ENCODE measurements around the gene TST. TPM values are rescaled to one million over a fixed set of nuclear protein-coding genes. Genes with fewer than 3 reads are reported as not detected.
"Not testable (repeated sequence)": the region's sequence is repeated elsewhere in the genome, so short reads cannot be mapped to it uniquely, and the experiment has no call there.

The TST gene
- total RNA-seq, 4 donors from 2014 or later, result 47.9 to 114 (median 62.5) TPM

DNA sequence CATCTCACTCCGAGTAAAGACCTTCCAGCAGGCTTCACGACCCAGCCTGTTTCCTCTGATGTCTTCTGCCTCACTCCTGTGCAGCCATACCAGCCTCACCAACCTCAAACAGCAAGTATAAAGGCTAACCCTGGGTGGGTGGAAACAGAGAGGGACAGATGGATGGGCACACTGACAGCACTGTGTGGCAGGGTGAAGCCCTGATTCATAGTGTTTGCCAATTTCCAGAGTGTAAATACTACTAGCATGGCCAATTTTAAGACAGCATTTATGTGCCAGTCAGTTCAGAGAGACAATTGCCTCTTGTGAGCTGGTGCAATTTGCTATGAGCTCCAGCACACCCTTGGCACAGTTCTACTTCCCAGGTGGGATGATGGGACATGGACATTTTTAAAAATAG, 21.5 kb downstream of the TST start:
- TF ChIP-seq, protein P1, sequence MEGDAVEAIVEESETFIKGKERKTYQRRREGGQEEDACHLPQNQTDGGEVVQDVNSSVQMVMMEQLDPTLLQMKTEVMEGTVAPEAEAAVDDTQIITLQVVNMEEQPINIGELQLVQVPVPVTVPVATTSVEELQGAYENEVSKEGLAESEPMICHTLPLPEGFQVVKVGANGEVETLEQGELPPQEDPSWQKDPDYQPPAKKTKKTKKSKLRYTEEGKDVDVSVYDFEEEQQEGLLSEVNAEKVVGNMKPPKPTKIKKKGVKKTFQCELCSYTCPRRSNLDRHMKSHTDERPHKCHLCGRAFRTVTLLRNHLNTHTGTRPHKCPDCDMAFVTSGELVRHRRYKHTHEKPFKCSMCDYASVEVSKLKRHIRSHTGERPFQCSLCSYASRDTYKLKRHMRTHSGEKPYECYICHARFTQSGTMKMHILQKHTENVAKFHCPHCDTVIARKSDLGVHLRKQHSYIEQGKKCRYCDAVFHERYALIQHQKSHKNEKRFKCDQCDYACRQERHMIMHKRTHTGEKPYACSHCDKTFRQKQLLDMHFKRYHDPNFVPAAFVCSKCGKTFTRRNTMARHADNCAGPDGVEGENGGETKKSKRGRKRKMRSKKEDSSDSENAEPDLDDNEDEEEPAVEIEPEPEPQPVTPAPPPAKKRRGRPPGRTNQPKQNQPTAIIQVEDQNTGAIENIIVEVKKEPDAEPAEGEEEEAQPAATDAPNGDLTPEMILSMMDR (IDR thresholded peaks at IDR 0.05), result no peak
- no peak for TF ChIP-seq POLR2A (IDR thresholded peaks at IDR 0.05)
- intact Hi-C loops (cut with DNase I; ENCODE audit: low total_unique reads), result no loop called here
- 74 to 80% methylated on average over 2 of the region's 2 CpGs for WGBS, 2 donors

DNA sequence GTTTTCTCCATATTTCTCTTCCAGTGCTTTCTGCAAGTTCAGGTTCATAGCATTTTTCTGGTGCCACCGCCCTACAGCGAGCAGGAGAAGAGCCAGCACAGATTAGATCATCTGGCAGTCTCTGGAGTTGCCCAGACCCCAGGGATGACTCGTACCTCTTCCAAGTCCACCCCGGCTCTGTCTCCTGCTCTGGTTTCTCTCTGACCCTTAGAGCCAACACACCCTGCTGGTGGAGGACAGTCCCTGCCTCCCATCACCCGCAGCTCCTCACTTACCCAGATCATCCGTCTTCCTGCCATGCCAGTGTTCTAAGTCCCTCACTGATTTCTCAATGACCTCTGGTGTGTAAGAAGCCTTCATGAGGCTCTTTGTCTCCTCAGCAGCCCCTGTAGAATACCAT, 28.0 kb downstream of the TST start:
- no peak for DNase-seq (ENCODE audit: low spot score in 2 of 2)
- TF ChIP-seq, protein P1 (IDR thresholded peaks at IDR 0.05), result no peak
- TF ChIP-seq POLR2A (IDR thresholded peaks at IDR 0.05), result no peak
- intact Hi-C loops (cut with DNase I; ENCODE audit: low total_unique reads), result no loop called here
- 56 to 70% methylated on average over 6 of the region's 6 CpGs for WGBS, 2 donors
- no peak overlapping the region for H3K4me3 ChIP-seq (ENCODE audit: low read depth, poor library complexity, severe bottlenecking)

More for the DNA sequence above, 21.5 kb downstream of the TST start:
- DNase-seq (ENCODE audit: low spot score in 2 of 2), result no peak
- H3K4me3 ChIP-seq (ENCODE audit: low read depth, poor library complexity, severe bottlenecking), result no peak overlapping the region

DNA sequence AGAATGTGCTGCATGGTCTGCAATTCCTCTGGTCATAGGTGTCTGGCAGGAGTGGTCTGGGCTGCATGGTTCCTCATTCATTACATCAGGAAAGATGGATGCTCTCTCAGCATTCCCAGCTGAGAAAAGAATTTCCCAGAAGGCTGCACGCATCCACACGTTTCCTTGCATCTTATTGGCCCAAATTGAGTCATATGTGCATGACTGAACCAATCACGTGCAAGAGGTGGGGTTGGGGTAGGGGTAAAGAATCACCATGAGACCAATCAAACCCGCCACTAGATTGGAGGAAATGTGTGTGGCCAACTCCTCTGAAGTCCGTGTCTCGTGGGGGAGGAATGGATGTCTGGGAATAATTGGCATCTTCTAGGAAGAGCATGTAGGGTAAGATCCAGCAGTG, 28.8 kb downstream of the TST start:
- intact Hi-C loops (cut with DNase I; ENCODE audit: low total_unique reads), result no loop called here
- WGBS, 2 donors, result 75 to 82% methylated on average over 6 of the region's 6 CpGs
- TF ChIP-seq POLR2A (IDR thresholded peaks at IDR 0.05), result no peak
- TF ChIP-seq, protein P1 (IDR thresholded peaks at IDR 0.05), result no peak
- H3K4me3 ChIP-seq (ENCODE audit: low read depth, poor library complexity, severe bottlenecking), result no peak overlapping the region
- DNase-seq (ENCODE audit: low spot score in 2 of 2), result no peak

DNA sequence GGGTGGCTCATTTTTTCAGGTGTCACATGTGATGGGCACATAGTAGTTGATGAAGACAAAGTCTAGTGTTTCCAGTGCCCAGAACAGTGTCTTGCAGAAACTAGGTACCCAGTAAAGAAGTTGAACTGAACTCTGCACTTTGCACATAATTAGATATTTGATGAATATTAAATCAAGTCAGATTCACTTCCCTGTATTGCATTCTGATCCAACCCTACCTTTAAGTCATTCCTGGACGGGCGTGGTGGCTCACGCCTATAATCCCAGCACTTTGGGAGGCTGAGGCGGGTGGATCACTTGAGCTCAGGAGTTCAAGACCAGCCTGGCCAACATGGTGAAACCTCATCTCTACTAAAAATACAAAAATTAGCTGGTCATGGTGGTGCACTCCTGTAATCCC, 30.2 kb downstream of the TST start:
- not testable (repeated sequence) for H3K4me3 ChIP-seq (ENCODE audit: low read depth, poor library complexity, severe bottlenecking); DNase-seq (ENCODE audit: low spot score in 2 of 2)
- WGBS, 2 donors, result 82 to 94% methylated on average over 4 of the region's 4 CpGs
- intact Hi-C loops (cut with DNase I; ENCODE audit: low total_unique reads), result loop anchor here (10.0 kb wide), 1 partner anchor 204 kb away; no protein-coding TSS in a partner anchor

DNA sequence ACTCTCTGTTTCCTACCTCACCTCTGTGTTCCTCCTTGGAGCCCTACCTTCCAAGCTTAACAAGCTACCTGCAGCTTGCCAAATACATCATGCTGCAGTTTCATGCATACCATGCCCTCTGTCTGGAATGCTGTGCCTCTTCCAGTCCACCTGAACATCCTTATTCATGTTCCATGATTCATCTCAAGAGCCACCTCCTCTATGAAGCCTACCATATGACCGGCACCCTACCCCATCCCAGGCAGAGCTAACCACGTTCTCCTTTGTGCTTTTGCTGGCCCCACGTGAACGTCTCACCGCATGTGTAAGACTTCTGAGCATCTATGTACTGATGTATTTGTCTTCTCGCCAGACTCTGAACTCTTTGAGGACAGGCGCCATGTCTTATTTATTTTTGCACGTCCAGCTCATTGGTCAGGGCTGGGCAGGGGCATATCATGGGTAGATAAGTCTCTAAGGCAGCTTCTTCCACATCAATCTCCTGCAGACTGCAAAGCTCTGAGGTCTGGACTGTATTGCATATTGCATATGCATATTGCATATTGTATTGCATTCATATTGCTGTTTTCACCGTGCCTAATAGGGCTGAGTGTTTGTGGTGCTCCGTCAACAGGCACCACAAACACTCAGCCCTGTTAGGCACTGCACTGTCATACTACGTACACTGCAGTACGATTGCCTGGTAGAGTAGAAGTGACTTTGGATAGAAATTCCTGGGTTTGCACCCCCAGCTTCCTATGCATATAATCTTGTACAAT, 31.0 kb downstream of the TST start:
- peak in 1 of 2 donors; percentile 50 for DNase-seq (ENCODE audit: low spot score in 2 of 2)
- H3K4me3 ChIP-seq (ENCODE audit: low read depth, poor library complexity, severe bottlenecking), result no peak overlapping the region
- intact Hi-C loops (cut with DNase I; ENCODE audit: low total_unique reads), result loop anchor here (10.0 kb wide), 1 partner anchor 203 kb away; no protein-coding TSS in a partner anchor
- WGBS, 2 donors, result 80 to 85% methylated on average over 12 of the region's 12 CpGs
- TF ChIP-seq POLR2A (IDR thresholded peaks at IDR 0.05), result no peak
- TF ChIP-seq, protein P1 (IDR thresholded peaks at IDR 0.05), result no peak

DNA sequence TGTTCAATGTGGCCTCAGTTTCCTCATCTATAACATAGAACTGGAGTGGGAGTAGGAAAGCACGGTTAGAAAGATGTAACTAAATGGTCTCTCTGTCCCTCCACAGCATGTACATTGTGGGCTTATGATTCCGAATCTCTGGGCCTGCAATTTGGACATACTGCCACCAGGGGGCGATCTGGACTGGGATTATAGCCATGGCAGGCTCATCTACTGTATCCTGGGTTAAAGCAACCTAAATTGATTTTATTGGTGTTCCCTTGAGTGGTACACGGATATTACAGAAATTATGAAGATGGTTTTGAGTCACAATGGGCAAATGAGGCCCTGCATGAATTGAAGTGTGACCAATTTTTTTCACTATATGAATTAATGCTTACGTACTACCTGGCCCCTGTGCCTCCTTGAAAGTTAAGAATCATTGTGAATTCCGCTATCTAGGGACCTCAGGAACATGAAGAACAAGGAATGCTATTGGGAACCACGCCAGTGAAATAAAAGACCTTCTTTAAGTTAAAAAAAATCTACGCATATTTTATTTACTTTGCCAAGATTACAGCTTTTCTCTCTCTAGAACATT, 32.9 kb downstream of the TST start:
- DNase-seq (ENCODE audit: low spot score in 2 of 2), result peak in 1 of 2 donors; percentile 63
- no peak for TF ChIP-seq POLR2A (IDR thresholded peaks at IDR 0.05)
- TF ChIP-seq, protein P1 (IDR thresholded peaks at IDR 0.05), result no peak
- 58 to 59% methylated on average over 8 of the region's 8 CpGs for WGBS, 2 donors
- intact Hi-C loops (cut with DNase I; ENCODE audit: low total_unique reads), result loop anchor here (10.0 kb wide), 1 partner anchor 202 kb away; no protein-coding TSS in a partner anchor
- no peak overlapping the region for H3K4me3 ChIP-seq (ENCODE audit: low read depth, poor library complexity, severe bottlenecking)
